Activated naive CD8-positive, alpha-beta T cell (primary cell): ENCODE measurements around the gene GP1BA.
A peak's percentile ranks its signal among the peaks of the same experiment; 100 is the strongest.

Experiments used
- H3K27ac Mint-ChIP-seq: one replicate; pipeline ENCODE4 v1.8.0; 2021; ENCODE audit warnings: mixed read lengths
- H3K27me3 Mint-ChIP-seq: one replicate; pipeline ENCODE4 v1.8.0; 2021; ENCODE audit warnings: mixed read lengths
- H3K36me3 Mint-ChIP-seq: one replicate; pipeline ENCODE4 v1.8.0; 2021; ENCODE audit warnings: mixed read lengths
- H3K4me1 Mint-ChIP-seq: one replicate; pipeline ENCODE4 v1.8.0; 2021; ENCODE audit warnings: low read depth, mixed read lengths
- H3K4me3 Mint-ChIP-seq: one replicate; pipeline ENCODE4 v1.8.0; 2021; ENCODE audit warnings: mild to moderate bottlenecking, mixed read lengths
- H3K9me3 Mint-ChIP-seq: one replicate; pipeline ENCODE4 v1.8.0; 2021; ENCODE audit warnings: low read depth, mixed read lengths

GP1BA gene

DNA sequence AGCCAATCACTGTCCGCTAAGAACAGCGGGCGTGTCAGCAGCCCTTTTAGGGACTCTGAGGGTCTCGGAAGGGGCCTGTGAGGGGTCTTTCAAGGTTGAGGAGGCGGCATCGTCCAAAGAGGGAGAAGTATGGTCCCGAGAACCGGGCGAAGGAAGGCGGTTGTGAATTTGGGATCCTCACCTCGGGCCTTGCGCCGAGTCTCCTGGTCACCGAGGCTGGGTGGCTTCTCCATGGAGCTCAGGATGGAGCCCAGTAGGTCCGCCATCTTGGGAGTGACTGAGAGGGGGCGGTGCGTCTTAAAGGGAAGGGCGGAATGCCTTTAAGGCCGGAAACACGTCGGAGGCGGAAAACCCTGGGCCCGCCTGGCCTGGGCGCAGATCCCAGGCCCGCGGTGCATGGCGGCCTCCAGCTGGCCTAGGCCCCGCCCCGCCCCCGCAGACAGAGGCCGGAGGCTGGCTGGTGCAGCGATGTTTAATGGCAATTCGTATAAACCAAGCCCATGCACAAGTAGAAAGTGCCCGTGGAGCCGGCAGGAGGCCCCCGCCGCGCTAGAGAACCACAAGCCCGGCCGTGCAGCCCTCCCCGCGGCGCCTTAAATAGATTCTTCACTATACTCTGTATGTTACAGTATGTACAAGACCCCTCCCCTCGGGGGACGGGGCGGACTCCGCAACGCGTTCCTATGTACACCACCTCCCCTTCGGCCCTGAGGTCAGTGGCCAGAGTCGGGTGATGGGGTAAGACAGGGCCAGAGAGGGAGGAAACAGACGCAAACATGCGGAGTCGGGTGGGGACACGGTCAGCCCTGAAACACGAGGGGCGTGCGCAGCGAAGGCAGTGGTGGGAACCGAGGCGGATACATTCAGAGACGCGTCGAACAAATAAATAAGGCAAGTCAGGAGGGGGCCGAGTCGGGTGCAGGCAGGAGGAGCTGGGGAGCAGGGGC lies 35.7 kb downstream of the GP1BA start, which contains the start of gene SPAG7:
Gene SPAG7 (minus strand): TSS at position 279 of the 947 bp plus-strand sequence. CDS start 13 bp downstream, at position 266.
- Mint-ChIP-seq H3K9me3 (no peaks in the 10 kb centered on the region), H3K4me3 (no peak within 1 kb of the TSS), H3K4me1 (peaks cover 40% of the 10 kb centered on the region), H3K36me3 (peaks cover 18% of the 10 kb centered on the region), H3K27ac (peak within 1 kb of the TSS; percentile 93), H3K27me3 (no peaks in the 10 kb centered on the region)

DNA sequence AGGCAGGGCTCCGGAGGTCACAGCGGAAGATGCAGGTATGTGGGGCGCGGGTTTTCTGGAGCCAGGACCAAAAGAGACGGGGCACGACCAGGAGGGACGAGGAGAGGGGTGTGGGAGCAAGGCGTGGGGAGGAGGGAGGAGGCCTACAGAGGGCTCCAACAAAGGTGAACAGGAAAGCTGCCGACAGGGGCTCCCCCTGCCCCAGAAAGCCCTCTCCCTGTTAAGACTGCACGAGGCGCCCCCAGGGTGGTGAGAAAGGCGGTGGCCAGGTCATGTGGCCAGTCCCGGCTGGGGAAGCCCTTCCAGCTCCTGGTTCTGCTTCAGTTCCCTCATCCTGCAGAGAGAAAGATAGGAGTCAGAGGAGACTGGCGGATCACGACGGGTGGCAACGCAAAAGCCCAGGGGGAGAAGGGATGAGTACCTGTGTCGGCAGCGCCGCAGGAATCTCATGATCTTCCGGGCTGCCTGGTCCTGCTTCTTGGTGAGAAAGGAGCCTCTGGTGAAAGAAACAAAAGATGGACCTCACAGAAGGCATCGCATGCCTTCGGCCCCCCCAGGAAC lies 36.5 kb downstream of the GP1BA start:
- Mint-ChIP-seq H3K36me3 (peaks cover 18% of the 10 kb centered on the region), H3K4me3 (no peak overlapping the region), H3K9me3 (no peaks in the 10 kb centered on the region), H3K4me1 (peaks cover 39% of the 10 kb centered on the region), H3K27ac (no peak overlapping the region), H3K27me3 (no peaks in the 10 kb centered on the region)

DNA sequence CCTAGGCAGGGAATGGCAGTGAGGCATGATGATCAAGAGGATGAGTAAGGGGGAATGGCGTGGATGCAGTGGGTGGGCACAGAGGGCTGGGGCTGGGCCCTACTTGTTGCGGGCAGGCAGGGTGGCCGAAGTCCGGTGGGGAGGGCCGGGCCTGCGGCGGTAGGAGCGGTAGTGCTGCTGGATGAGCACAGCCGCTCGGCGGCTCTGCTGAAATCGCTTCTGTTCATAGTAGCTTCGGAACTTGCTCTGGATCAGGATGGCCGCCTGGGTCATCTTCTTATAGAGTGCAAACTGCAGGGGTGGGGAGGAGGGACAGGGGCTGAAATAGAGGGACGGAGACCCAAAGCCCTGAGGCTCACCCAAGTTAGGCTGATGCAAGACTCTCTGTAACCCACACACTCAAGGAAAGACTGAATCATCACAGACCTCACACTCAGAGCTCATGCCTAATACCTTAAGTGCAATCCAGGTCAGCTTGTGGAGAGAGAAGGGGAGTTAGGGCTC lies 37.0 kb downstream of the GP1BA start:
- Mint-ChIP-seq H3K36me3 (peaks cover 18% of the 10 kb centered on the region), H3K9me3 (no peaks in the 10 kb centered on the region), H3K4me1 (peaks cover 39% of the 10 kb centered on the region), H3K27me3 (no peaks in the 10 kb centered on the region), H3K27ac (no peak overlapping the region), H3K4me3 (no peak overlapping the region)

DNA sequence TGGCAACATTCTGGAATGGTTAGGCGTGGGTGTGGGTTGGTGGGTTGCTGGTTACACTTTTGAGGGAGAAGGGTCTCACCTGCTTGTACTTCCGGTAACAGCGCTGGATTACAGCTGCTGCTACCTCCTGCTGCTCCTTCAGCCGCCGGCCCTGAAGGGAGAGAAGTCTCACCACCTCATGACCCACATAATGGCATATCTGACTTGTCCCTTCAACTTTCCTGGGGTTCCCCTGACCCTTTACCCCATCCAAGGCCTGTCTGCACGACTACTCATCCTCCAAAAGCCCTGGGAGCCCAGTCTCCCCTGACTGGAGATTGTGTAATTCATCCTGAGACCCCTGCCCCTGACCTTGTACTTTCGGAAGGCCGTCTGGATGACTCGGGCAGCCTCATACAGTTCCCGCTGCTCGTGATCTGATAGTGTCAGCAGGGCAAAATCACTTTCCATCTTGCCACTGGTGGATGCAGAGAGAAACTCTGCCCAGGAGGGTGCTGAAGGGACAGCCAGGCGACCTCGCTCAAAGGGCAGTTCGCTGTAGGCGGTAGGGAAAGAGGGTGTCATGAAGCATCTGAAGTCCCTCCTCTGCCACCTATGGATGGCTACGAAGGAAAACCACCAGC lies 37.6 kb downstream of the GP1BA start:
- Mint-ChIP-seq H3K4me1 (peaks cover 39% of the 10 kb centered on the region), H3K4me3 (no peak overlapping the region), H3K27ac (no peak overlapping the region)

DNA sequence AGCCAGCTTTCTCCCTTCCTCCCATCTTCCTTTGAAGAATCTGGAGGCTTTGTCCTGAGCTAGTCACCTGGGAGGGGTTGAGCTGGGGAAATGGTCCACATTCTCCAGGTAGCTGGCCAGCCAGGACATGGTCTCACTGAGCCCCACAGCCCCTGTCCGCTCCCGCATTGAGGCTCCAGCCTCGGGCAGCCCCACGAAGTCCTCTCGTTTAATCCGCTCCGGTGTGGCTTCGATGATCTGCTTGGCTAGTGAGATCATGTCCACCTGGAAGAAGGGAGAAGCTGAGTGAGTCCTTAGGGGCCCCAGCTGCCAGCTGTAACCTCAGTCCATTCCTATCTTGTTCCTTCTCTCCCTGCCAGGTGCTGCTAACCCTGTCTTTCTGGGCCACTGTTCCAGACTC lies 38.2 kb downstream of the GP1BA start:
- Mint-ChIP-seq H3K27me3 (no peaks in the 10 kb centered on the region), H3K9me3 (no peaks in the 10 kb centered on the region), H3K4me3 (peak overlapping the region; percentile 44), H3K36me3 (peaks cover 17% of the 10 kb centered on the region), H3K4me1 (peaks cover 37% of the 10 kb centered on the region), H3K27ac (no peak overlapping the region)

More for the DNA sequence above, 37.6 kb downstream of the GP1BA start:
- Mint-ChIP-seq H3K9me3 (no peaks in the 10 kb centered on the region), H3K36me3 (peaks cover 18% of the 10 kb centered on the region), H3K27me3 (no peaks in the 10 kb centered on the region)

DNA sequence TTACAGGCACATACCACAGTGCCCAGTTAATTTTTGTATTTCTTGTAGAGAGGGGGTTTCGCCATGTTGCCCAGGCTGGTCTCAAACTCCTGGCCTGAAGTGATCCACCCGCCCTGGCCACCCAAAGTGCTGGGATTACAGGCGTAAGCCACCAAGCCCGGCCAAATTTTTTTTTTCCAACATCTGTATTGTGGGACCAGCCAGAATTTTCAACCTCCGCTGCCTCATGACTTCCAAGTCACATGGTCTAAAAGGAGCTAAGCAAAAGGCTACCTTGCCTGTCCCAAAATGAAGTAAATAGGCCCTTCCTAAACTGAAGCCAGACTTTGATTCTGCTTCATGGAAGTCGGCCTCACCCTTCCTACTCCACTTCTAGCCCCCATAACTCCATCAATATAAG lies 39.7 kb downstream of the GP1BA start:
- peaks cover 27% of the 10 kb centered on the region for H3K4me1 Mint-ChIP-seq
- no peak overlapping the region for H3K4me3 Mint-ChIP-seq
- H3K27ac Mint-ChIP-seq, result peak overlapping the region; percentile 61
- H3K9me3 Mint-ChIP-seq, result no peaks in the 10 kb centered on the region
- H3K36me3 Mint-ChIP-seq, result peaks cover 10% of the 10 kb centered on the region
- no peaks in the 10 kb centered on the region for H3K27me3 Mint-ChIP-seq

DNA sequence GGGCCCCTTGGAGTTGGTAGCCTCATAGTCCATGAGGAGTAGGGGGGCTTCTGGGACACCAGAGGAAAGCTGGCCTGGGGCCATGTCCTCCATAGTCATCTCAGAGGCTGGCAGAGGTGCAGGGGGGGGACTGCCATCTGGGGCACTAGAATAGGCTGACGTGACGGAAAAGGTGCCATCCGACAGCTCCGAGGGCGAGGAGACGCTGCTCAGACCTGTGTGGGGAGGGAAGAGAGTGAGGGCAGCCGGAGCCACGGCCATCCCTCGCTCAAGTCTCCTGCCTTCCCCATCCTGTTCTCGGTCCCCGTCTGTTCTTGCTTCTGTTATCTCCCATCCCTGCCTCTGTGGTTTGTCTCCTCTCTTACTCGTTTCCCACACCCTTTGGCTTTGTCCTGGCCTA lies 40.2 kb downstream of the GP1BA start:
- peak overlapping the region; percentile 58 for H3K27ac Mint-ChIP-seq
- H3K9me3 Mint-ChIP-seq, result no peaks in the 10 kb centered on the region
- H3K27me3 Mint-ChIP-seq, result no peaks in the 10 kb centered on the region
- no peak overlapping the region for H3K4me3 Mint-ChIP-seq
- peaks cover 27% of the 10 kb centered on the region for H3K4me1 Mint-ChIP-seq
- H3K36me3 Mint-ChIP-seq, result peaks cover 10% of the 10 kb centered on the region

DNA sequence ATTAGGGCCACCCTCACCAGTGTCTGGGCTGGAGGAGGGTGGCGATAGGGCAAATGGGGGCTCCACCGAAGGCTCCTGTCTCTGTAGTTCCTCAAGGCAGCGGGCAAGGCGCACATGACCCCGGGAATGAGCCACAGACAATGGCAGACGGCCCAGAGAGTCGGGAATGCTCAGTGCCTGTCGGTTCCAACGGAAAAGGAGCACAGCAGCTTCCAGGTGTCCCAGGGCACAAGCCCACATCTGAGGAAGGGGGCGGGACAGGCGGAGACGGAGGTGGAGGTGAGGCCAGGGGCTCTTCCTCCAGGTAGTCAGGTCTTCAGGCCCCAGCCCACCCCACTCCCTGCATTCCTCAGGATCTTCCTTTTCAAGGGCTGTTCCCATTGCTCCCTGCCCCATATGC lies 40.7 kb downstream of the GP1BA start:
- H3K27me3 Mint-ChIP-seq, result no peaks in the 10 kb centered on the region
- H3K9me3 Mint-ChIP-seq, result no peaks in the 10 kb centered on the region
- no peak overlapping the region for H3K4me3 Mint-ChIP-seq
- H3K4me1 Mint-ChIP-seq, result peaks cover 27% of the 10 kb centered on the region
- peak overlapping the region; percentile 58 for H3K27ac Mint-ChIP-seq
- H3K36me3 Mint-ChIP-seq, result peaks cover 10% of the 10 kb centered on the region

DNA sequence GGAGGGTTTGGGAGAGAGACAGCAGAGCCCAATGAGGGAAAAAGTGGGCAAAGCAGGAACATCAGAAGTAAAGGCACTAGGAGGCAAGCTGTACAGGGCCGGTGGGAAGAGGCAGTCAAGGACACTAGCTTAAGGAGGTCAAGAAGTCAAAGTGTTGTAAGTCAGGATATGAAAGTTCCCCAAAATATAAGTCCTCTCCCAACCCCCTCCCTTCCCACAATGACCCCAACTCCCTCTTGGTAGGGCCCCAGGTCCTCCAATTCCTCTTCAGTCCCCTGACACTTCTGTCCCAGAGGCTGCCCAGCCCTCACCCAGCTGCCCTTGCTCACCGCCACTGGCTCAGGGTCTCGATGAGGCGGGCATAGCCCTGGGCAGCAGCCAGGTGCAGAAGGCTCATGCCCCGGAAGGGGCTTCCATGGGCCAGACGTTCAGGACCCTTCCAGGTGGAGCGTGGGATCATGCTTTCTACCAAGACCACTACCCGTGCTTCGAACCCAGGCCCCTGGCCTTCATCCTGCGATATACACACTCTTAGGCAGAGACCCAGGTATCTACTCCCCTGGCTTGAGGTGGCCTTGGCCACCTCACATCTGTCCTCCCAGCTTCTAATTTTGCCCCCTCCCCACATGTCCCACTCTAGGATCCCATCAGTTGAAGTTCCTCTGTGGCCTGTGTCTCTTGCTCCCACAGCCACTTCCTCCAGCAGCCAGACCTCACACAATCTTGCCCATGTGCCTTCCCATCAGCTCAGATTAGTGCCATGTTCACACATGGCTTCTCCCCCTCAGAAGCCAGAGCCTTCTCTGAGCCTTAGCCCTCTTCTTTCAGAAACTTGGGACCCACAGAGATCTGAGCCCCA lies 41.4 kb downstream of the GP1BA start:
- Mint-ChIP-seq H3K4me1 (peaks cover 27% of the 10 kb centered on the region), H3K4me3 (no peak overlapping the region), H3K27me3 (no peaks in the 10 kb centered on the region), H3K27ac (peak overlapping the region; percentile 46), H3K9me3 (no peaks in the 10 kb centered on the region), H3K36me3 (peaks cover 10% of the 10 kb centered on the region)

DNA sequence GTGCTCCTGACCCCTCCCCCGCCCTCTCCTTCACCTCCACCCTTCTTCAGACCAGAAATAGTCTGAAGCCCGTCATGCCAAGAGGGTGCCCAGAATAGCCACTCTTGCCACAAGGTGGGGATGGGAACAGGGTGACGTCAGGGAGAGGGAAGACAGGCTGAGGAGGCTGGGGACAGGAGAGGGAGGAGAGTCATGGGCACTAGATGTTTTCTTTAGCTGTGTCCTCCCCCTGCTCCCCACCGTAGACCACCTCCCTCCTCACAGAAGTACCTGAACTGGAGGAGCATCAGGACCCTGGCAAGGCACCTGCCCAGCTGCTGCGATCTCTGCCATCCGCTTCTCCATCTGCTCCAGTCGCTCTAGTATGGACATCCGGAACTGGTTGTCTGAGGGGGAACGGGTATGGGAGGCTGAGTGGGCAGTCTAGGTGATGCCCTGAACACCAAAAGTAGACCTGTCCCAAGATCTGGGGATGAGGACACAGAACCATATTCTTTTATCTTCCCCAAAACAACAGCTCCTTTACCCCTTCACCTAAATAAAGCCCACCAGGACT lies 42.1 kb downstream of the GP1BA start:
- Mint-ChIP-seq H3K27me3 (no peaks in the 10 kb centered on the region), H3K4me1 (peaks cover 19% of the 10 kb centered on the region), H3K9me3 (no peaks in the 10 kb centered on the region), H3K4me3 (no peak overlapping the region), H3K36me3 (peaks cover 9% of the 10 kb centered on the region), H3K27ac (peak overlapping the region; percentile 16)

DNA sequence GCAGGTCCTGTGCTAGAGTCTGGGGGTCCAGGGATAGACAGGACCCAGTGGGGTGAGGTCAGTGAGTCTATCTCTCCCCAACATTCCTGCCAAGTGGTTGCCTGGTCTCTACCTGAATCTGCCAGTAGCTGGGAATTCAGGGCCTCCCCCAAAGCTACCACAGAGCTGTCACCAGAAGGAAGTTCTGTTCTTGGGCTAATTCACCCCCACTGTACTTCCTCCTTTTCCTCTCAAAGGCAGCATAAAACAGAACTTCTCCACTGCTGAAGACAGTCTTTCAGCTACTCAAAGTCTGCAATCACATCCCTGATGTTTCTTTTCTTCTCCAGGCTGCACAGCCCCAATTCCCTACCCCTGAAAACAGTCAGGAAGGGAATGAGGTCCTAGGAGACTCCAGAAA lies 46.6 kb downstream of the GP1BA start:
- Mint-ChIP-seq H3K4me1 (peaks cover 19% of the 10 kb centered on the region), H3K36me3 (peaks cover 2% of the 10 kb centered on the region), H3K27ac (no peak overlapping the region), H3K4me3 (no peak overlapping the region), H3K27me3 (no peaks in the 10 kb centered on the region), H3K9me3 (no peaks in the 10 kb centered on the region)

DNA sequence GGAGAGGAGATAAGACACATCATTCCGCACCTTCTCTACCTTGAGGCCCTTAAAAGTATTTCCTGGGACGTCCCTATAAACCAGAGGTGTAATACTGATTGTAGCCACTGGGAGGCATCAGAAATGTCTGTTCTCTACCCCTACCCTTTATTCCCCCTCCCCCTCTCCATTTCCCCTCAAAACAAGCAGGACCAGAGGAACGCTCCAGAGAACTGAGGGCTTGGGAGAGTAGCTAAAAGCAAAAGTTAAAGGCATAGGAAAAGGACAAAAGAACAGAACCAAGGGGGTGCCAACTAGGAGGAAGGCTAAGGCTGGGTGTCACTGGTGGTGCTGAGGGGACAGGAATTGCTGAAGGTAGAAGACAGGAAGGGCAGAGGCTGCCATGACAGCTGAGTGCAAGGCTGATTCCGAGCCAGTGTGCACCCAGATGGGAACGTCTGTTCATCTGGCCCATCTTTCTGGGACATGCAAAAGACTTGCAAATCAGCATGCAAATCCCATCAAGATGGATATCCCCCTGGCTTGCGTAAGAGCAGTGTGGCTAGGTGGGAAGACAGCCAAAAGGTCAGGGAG lies 48.7 kb downstream of the GP1BA start:
- Mint-ChIP-seq H3K4me1 (peaks cover 27% of the 10 kb centered on the region), H3K27me3 (no peaks in the 10 kb centered on the region), H3K4me3 (no peak overlapping the region), H3K36me3 (no peaks in the 10 kb centered on the region), H3K9me3 (no peaks in the 10 kb centered on the region), H3K27ac (peak overlapping the region; percentile 80)

DNA sequence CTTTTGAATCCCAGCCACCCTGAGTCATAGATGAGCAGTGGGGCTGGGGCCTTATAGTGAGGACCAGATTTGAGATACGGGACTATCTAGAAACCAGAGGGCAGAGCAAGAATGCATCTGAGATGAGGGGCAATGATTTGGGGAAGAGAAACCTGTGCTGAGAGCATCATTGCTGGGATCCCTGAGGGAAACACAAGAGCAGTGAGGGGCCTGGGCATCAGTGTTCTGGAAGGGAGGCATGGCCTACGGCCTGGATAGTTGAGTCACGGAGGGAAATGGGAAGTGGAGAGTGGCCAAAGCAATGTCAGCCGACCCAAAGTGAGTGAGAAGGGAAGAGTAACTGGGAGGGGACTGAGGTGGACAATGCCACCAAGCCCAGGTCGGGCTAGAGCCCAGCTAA lies 50.2 kb downstream of the GP1BA start:
- no peak overlapping the region for H3K4me3 Mint-ChIP-seq
- H3K27me3 Mint-ChIP-seq, result no peaks in the 10 kb centered on the region
- H3K9me3 Mint-ChIP-seq, result no peaks in the 10 kb centered on the region
- no peaks in the 10 kb centered on the region for H3K36me3 Mint-ChIP-seq
- H3K27ac Mint-ChIP-seq, result peak overlapping the region; percentile 58
- peaks cover 37% of the 10 kb centered on the region for H3K4me1 Mint-ChIP-seq
